ENCODE results near the gene RDH5.

DNA sequence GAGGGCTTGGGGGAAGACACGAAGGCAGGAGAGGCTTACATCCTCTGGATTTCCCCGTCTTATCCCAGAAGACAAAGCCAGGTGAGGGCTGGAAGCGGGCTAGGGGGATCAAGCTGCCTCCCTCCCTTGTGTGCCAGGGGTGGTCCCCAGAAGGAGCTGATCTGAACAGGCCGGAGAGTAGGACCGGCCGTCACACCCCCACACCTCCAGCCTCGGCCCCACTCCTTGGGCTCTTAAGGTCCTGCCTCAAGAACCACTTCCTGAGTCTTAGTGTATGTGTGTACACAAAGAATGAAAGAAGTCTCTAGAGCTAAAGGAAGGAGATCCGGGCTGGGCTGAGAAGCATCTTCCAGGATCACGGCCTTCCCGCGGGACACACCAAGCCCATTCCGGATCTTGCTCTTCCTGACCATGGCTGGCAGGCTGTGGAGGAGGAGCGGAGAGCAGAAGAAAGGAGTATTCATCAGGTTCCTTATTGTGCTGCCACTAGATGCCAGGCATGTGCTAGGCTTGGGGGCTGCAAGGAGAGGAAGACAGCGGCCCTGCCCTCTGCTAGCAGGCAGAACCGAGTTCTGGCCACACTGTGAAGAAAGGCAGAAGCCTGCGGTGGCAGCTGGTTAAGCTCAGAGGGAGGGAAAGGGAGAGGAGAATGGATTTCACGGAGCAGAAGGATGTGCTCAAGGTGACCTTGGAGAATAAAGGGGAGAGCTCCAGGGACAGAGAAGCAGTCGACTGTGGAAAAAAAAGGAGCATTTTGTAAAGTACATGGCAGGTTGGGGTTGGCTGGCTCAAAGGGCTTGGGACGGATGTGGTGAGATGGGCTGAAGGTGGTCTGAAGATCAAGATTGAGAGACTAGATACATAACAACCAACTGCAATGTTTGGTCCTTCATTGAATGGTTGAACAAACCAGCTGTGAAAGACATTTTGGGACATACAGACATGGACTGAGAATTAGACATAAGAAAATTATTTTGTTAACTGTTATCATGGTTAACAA, 9.9 kb downstream of the RDH5 start:
- TF ChIP-seq POLR2A (IDR thresholded peaks at IDR 0.05) (no peak), CTCF (IDR thresholded peaks at IDR 0.05) (no peak)
